Measurements from ENCODE around the gene PPP2CA.

- TF ChIP-seq CTCF (IDR thresholded peaks at IDR 0.05; ENCODE audit: poor library complexity) (no peak), EZH2 (IDR thresholded peaks at IDR 0.05; ENCODE audit: borderline replicate concordance) (no peak)
Observed at GRCh38 chr5:134228624-134229023, 2.8 kb upstream of the PPP2CA start.

All from hepatocyte (in vitro differentiated cells).